ENCODE data around the gene SNX20. TPM values are rescaled to one million over a fixed set of nuclear protein-coding genes. Genes with fewer than 3 reads are reported as not detected.

The SNX20 gene
- not detected in 2 replicates for total RNA-seq (2021)
- not detected for Bru-seq, nascent RNA
- not detected for BruChase-seq, experiment 1, labeled RNA remaining after a 2-hour chase
- BruChase-seq, experiment 2, labeled RNA remaining after a 6-hour chase, result not detected
- long read RNA-seq, result 0 reads

- no peaks in the 10 kb centered on the region for H3K4me1 ChIP-seq (ENCODE audit: insufficient read depth, low read length, poor library complexity, severe bottlenecking)
- TF ChIP-seq EZH2 (IDR thresholded peaks at IDR 0.05; ENCODE audit: borderline replicate concordance, low read depth, low read length, poor library complexity, severe bottlenecking), result no peak
- no peak for TF ChIP-seq CTCF (conservative IDR thresholded peaks at IDR 0.05; ENCODE audit: low read depth, low read length)
- intact Hi-C loops (cut with micrococcal nuclease; ENCODE audit: unreplicated experiment), result no loop called here
- H3K4me3 ChIP-seq (ENCODE audit: low read depth, low read length, poor library complexity, severe bottlenecking), result no peak within 1 kb of the TSS
- no TSS peak for BruUV-seq (replicated peaks)
- H3K27ac ChIP-seq (ENCODE audit: low read depth, low read length, poor library complexity, severe bottlenecking), result no peak within 1 kb of the TSS
- DNase-seq (ENCODE audit: low spot score), result no peak
- no peaks in the 10 kb centered on the region for H3K36me3 ChIP-seq (ENCODE audit: insufficient read depth, low read length, poor library complexity, severe bottlenecking)
- H3K27me3 ChIP-seq (replicated peaks; ENCODE audit: insufficient read depth, low read depth, low read length, poor library complexity), result no peaks in the 10 kb centered on the region
- no peaks in the 10 kb centered on the region for H3K9me3 ChIP-seq (ENCODE audit: low read depth, low read length, poor library complexity, severe bottlenecking)
- ChIA-PET POLR2A (ENCODE audit: low non-redundant PET) (no interaction called here), CTCF (interaction anchor here (0.6 kb wide), 1 partner anchor 355 kb away, joined by 4 read pairs; no protein-coding TSS in a partner anchor)
These were observed at the start of gene SNX20 for GRCh38 chr16:50681021-50681885. TSS of gene SNX20 (minus strand) at chr16:50681312. CDS start at chr16:50677526, 3,786 bp downstream.

GRCh38 chr16:50724306-50724705 is 43.2 kb upstream of the SNX20 start:
- CTCF ChIA-PET, result no interaction called here
- Histone ChIP-seq H3K27ac (ENCODE audit: low read depth, low read length, poor library complexity, severe bottlenecking) (no peak overlapping the region), H3K4me1 (ENCODE audit: insufficient read depth, low read length, poor library complexity, severe bottlenecking) (no peaks in the 10 kb centered on the region), H3K4me3 (ENCODE audit: low read depth, low read length, poor library complexity, severe bottlenecking) (no peak overlapping the region), H3K36me3 (ENCODE audit: insufficient read depth, low read length, poor library complexity, severe bottlenecking) (no peaks in the 10 kb centered on the region), H3K9me3 (ENCODE audit: low read depth, low read length, poor library complexity, severe bottlenecking) (no peaks in the 10 kb centered on the region), H3K27me3 (replicated peaks; ENCODE audit: insufficient read depth, low read depth, low read length, poor library complexity) (no peaks in the 10 kb centered on the region)
- no TSS peak for BruUV-seq (replicated peaks)
- TF ChIP-seq EZH2 (IDR thresholded peaks at IDR 0.05; ENCODE audit: borderline replicate concordance, low read depth, low read length, poor library complexity, severe bottlenecking) (no peak), CTCF (conservative IDR thresholded peaks at IDR 0.05; ENCODE audit: low read depth, low read length) (no peak)
- POLR2A ChIA-PET (ENCODE audit: low non-redundant PET), result no interaction called here
- DNase-seq (ENCODE audit: low spot score), result no peak
- intact Hi-C loops (cut with micrococcal nuclease; ENCODE audit: unreplicated experiment), result no loop called here

- TF ChIP-seq EZH2 (IDR thresholded peaks at IDR 0.05; ENCODE audit: borderline replicate concordance, low read depth, low read length, poor library complexity, severe bottlenecking) (no peak), CTCF (conservative IDR thresholded peaks at IDR 0.05; ENCODE audit: low read depth, low read length) (no peak)
- Histone ChIP-seq H3K27ac (ENCODE audit: low read depth, low read length, poor library complexity, severe bottlenecking) (no peak overlapping the region), H3K4me3 (ENCODE audit: low read depth, low read length, poor library complexity, severe bottlenecking) (no peak overlapping the region), H3K27me3 (replicated peaks; ENCODE audit: insufficient read depth, low read depth, low read length, poor library complexity) (no peaks in the 10 kb centered on the region), H3K4me1 (ENCODE audit: insufficient read depth, low read length, poor library complexity, severe bottlenecking) (no peaks in the 10 kb centered on the region), H3K36me3 (ENCODE audit: insufficient read depth, low read length, poor library complexity, severe bottlenecking) (no peaks in the 10 kb centered on the region), H3K9me3 (ENCODE audit: low read depth, low read length, poor library complexity, severe bottlenecking) (no peaks in the 10 kb centered on the region)
- no TSS peak for BruUV-seq (replicated peaks)
- CTCF ChIA-PET, result no interaction called here
- intact Hi-C loops (cut with micrococcal nuclease; ENCODE audit: unreplicated experiment), result no loop called here
- POLR2A ChIA-PET (ENCODE audit: low non-redundant PET), result no interaction called here
- DNase-seq (ENCODE audit: low spot score), result no peak
These were observed 41.8 kb upstream of the SNX20 start for GRCh38 chr16:50722960-50723359.
